ENCODE data around the gene EEF1A1.

EEF1A1 gene

GRCh38 chr6:73556836-73557235 lies 36.0 kb upstream of the EEF1A1 start:
- TF ChIP-seq TAF1 (IDR thresholded peaks at IDR 0.05; ENCODE audit: borderline replicate concordance, insufficient read depth, low read length) (no peak), REST (IDR thresholded peaks at IDR 0.05; ENCODE audit: insufficient read depth in 1 of 2, low read depth in 2 of 2, low read length in 2 of 2) (no peak), SIN3A (IDR thresholded peaks at IDR 0.05; ENCODE audit: borderline replicate concordance, insufficient read depth, low read length) (no peak), POLR2AphosphoS5 (IDR thresholded peaks at IDR 0.05; ENCODE audit: low read depth, low read length) (no peak), FOXP2 (optimal IDR thresholded peaks at IDR 0.05; ENCODE audit: borderline replicate concordance, extremely low read depth, extremely low read length, insufficient read depth) (no peak)

- TF ChIP-seq POLR2AphosphoS5 (IDR thresholded peaks at IDR 0.05; ENCODE audit: low read depth, low read length) (no peak), SIN3A (IDR thresholded peaks at IDR 0.05; ENCODE audit: borderline replicate concordance, insufficient read depth, low read length) (no peak), FOXP2 (optimal IDR thresholded peaks at IDR 0.05; ENCODE audit: borderline replicate concordance, extremely low read depth, extremely low read length, insufficient read depth) (no peak), TAF1 (IDR thresholded peaks at IDR 0.05; ENCODE audit: borderline replicate concordance, insufficient read depth, low read length) (no peak), REST (IDR thresholded peaks at IDR 0.05; ENCODE audit: insufficient read depth in 1 of 2, low read depth in 2 of 2, low read length in 2 of 2) (no peak)
These were observed 27.9 kb upstream of the EEF1A1 start for GRCh38 chr6:73548458-73549446.

- no peak for TF ChIP-seq REST (IDR thresholded peaks at IDR 0.05; ENCODE audit: insufficient read depth in 1 of 2, low read depth in 2 of 2, low read length in 2 of 2)
- no peak for TF ChIP-seq POLR2AphosphoS5 (IDR thresholded peaks at IDR 0.05; ENCODE audit: low read depth, low read length)
- TF ChIP-seq FOXP2 (optimal IDR thresholded peaks at IDR 0.05; ENCODE audit: borderline replicate concordance, extremely low read depth, extremely low read length, insufficient read depth) = no peak
- no peak for TF ChIP-seq SIN3A (IDR thresholded peaks at IDR 0.05; ENCODE audit: borderline replicate concordance, insufficient read depth, low read length)
- no peak for TF ChIP-seq TAF1 (IDR thresholded peaks at IDR 0.05; ENCODE audit: borderline replicate concordance, insufficient read depth, low read length)
These were observed 26.2 kb upstream of the EEF1A1 start for GRCh38 chr6:73547036-73547435.

GRCh38 chr6:73542891-73543290 lies 22.1 kb upstream of the EEF1A1 start:
- TF ChIP-seq SIN3A (IDR thresholded peaks at IDR 0.05; ENCODE audit: borderline replicate concordance, insufficient read depth, low read length) (no peak), POLR2AphosphoS5 (IDR thresholded peaks at IDR 0.05; ENCODE audit: low read depth, low read length) (no peak), FOXP2 (optimal IDR thresholded peaks at IDR 0.05; ENCODE audit: borderline replicate concordance, extremely low read depth, extremely low read length, insufficient read depth) (no peak), TAF1 (IDR thresholded peaks at IDR 0.05; ENCODE audit: borderline replicate concordance, insufficient read depth, low read length) (no peak), REST (IDR thresholded peaks at IDR 0.05; ENCODE audit: insufficient read depth in 1 of 2, low read depth in 2 of 2, low read length in 2 of 2) (no peak)

Measured in PFSK-1 (cell line).